OCI-LY1 (cell line): ENCODE measurements around the gene MYL10.

Experiments used
- CTCF ChIP-seq: fragments of 200-600 bp; sonication (generic), shearing (Covaris generic); IDR thresholded peaks from 2 replicates; pipeline ENCODE4 v1.5.1; 2017; ENCODE audit warnings: mild to moderate bottlenecking, antibody characterized with exemption, low read length, moderate library complexity, mixed read lengths
- EZH2 ChIP-seq: fragments of 200-600 bp; sonication (generic), shearing (Covaris generic); IDR thresholded peaks from 2 replicates; pipeline ENCODE4 v1.8.0; 2017; ENCODE audit warnings: borderline replicate concordance, mixed run types, mild to moderate bottlenecking, antibody characterized with exemption, low read length, moderate library complexity, mixed read lengths

- no peak for TF ChIP-seq CTCF
- TF ChIP-seq EZH2 = no peak
These were observed 28.1 kb upstream of the MYL10 start for GRCh38 chr7:101657171-101657570.
